HEK293 (cell line): ENCODE measurements around the gene CNTN2.

Source experiments
- BCL11B ChIP-seq: fragments of 450-650 bp; formaldehyde crosslinking; IDR thresholded peaks from 2 replicates; pipeline ENCODE4 v1.5.1; 2016; ENCODE audit warnings: low read depth, missing biosample characterization, missing genetic modification characterization
- GLI2 ChIP-seq: fragments of 450-650 bp; formaldehyde crosslinking; IDR thresholded peaks from 2 replicates; pipeline ENCODE4; 2017; ENCODE audit warnings: missing biosample characterization, missing genetic modification characterization, low read depth, borderline replicate concordance
- SALL2 ChIP-seq: fragments of 450-650 bp; formaldehyde crosslinking; IDR thresholded peaks from 2 replicates; pipeline ENCODE4 v1.5.0; 2017; ENCODE audit warnings: missing biosample characterization, mild to moderate bottlenecking, missing genetic modification characterization, borderline replicate concordance
- ZBTB17 ChIP-seq: fragments of 450-650 bp; formaldehyde crosslinking; IDR thresholded peaks from 2 replicates; pipeline ENCODE4 v1.5.1; 2016; ENCODE audit warnings: missing biosample characterization, missing genetic modification characterization
- ZFHX2 ChIP-seq: fragments of 450-650 bp; formaldehyde crosslinking; conservative IDR thresholded peaks from 2 replicates; pipeline ENCODE4 v1.5.1; 2016; ENCODE audit warnings: missing biosample characterization, missing genetic modification characterization
- ZNF274 ChIP-seq, 2 experiments: fragments of 200-500 bp in 1 of 2; fragments of 450-650 bp in 1 of 2; sonication (Bioruptor generic) in 1 of 2; formaldehyde crosslinking in 1 of 2; IDR thresholded peaks; 2 replicates each; pipeline versions ENCODE4 v1.5.1 to v1.6.1; 2014 to 2016; ENCODE audit warnings: borderline replicate concordance in 1 of 2, inconsistent platforms in 1 of 2, low read length in 1 of 2, missing biosample characterization in 1 of 2, missing genetic modification characterization in 1 of 2
- ZNF366 ChIP-seq: fragments of 450-650 bp; formaldehyde crosslinking; conservative IDR thresholded peaks from 2 replicates; pipeline ENCODE4 v1.5.1; 2016; ENCODE audit warnings: missing biosample characterization, missing genetic modification characterization
- ZNF561 ChIP-seq: fragments of 450-650 bp; IDR thresholded peaks from 2 replicates; pipeline ENCODE4 v1.5.1; 2018; ENCODE audit warnings: missing biosample characterization, missing genetic modification characterization, borderline replicate concordance
- ZSCAN16 ChIP-seq: fragments of 450-650 bp; formaldehyde crosslinking; IDR thresholded peaks from 2 replicates; pipeline ENCODE4 v1.5.1; 2016; ENCODE audit warnings: missing biosample characterization, missing genetic modification characterization
- TF ChIP-seq, protein P1 (sequence below): fragments of 450-650 bp; formaldehyde crosslinking; IDR thresholded peaks from 2 replicates; pipeline ENCODE4 v1.5.1; 2016; ENCODE audit warnings: missing biosample characterization, missing genetic modification characterization
- TF ChIP-seq, protein P2 (sequence below): fragments of 450-650 bp; IDR thresholded peaks from 2 replicates; pipeline ENCODE4 v1.5.1; 2018; ENCODE audit warnings: missing biosample characterization, mild to moderate bottlenecking, missing genetic modification characterization
- TF ChIP-seq, protein P3 (sequence below): fragments of 450-650 bp; formaldehyde crosslinking; IDR thresholded peaks from 2 replicates; pipeline ENCODE4 v1.5.1; 2016; ENCODE audit warnings: missing biosample characterization, missing genetic modification characterization
- TF ChIP-seq, protein P4 (sequence below): fragments of 450-650 bp; formaldehyde crosslinking; IDR thresholded peaks from 2 replicates; pipeline ENCODE4 v1.5.1; 2016; ENCODE audit warnings: missing biosample characterization, missing genetic modification characterization, low read depth

DNA sequence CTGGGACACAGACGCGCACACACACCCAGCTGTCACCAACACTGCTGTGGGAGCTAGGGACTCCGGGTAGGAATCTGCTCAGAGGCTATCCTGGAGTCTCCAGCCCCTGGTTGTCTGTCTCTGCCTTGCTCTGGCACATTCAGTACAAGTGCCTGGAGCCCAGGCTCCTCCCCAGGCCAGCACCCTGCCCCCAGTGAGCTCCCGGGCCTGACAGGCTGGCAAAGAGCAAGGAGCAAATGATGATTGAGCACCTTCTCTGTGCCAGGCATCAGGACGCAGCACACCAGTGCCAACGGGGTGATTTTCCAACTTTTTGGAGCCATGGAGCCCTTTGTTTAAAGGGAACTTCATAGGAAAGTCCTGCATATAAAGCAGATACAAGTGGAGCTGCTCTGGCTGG lies 6.5 kb downstream of the CNTN2 start:
- TF ChIP-seq, protein P1, sequence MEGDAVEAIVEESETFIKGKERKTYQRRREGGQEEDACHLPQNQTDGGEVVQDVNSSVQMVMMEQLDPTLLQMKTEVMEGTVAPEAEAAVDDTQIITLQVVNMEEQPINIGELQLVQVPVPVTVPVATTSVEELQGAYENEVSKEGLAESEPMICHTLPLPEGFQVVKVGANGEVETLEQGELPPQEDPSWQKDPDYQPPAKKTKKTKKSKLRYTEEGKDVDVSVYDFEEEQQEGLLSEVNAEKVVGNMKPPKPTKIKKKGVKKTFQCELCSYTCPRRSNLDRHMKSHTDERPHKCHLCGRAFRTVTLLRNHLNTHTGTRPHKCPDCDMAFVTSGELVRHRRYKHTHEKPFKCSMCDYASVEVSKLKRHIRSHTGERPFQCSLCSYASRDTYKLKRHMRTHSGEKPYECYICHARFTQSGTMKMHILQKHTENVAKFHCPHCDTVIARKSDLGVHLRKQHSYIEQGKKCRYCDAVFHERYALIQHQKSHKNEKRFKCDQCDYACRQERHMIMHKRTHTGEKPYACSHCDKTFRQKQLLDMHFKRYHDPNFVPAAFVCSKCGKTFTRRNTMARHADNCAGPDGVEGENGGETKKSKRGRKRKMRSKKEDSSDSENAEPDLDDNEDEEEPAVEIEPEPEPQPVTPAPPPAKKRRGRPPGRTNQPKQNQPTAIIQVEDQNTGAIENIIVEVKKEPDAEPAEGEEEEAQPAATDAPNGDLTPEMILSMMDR (tag by site-specific recombination) = no peak
- TF ChIP-seq ZSCAN16 (tag by site-specific recombination) (no peak), ZNF274 (IDR thresholded peaks at IDR 0.05; ENCODE audit: low read length) (no peak), ZNF274 (tag by site-specific recombination; IDR thresholded peaks at IDR 0.05; ENCODE audit: borderline replicate concordance) (no peak), GLI2 (no peak), BCL11B (tag by site-specific recombination) (no peak), SALL2 (tag by site-specific recombination) (no peak), ZNF366 (tag by site-specific recombination) (no peak), ZNF561 (tag by site-specific recombination) (no peak), ZFHX2 (no peak), ZBTB17 (tag by site-specific recombination) (no peak)
- TF ChIP-seq, protein P2, sequence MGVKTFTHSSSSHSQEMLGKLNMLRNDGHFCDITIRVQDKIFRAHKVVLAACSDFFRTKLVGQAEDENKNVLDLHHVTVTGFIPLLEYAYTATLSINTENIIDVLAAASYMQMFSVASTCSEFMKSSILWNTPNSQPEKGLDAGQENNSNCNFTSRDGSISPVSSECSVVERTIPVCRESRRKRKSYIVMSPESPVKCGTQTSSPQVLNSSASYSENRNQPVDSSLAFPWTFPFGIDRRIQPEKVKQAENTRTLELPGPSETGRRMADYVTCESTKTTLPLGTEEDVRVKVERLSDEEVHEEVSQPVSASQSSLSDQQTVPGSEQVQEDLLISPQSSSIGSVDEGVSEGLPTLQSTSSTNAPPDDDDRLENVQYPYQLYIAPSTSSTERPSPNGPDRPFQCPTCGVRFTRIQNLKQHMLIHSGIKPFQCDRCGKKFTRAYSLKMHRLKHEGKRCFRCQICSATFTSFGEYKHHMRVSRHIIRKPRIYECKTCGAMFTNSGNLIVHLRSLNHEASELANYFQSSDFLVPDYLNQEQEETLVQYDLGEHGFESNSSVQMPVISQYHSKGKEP = no peak
- TF ChIP-seq, protein P3, sequence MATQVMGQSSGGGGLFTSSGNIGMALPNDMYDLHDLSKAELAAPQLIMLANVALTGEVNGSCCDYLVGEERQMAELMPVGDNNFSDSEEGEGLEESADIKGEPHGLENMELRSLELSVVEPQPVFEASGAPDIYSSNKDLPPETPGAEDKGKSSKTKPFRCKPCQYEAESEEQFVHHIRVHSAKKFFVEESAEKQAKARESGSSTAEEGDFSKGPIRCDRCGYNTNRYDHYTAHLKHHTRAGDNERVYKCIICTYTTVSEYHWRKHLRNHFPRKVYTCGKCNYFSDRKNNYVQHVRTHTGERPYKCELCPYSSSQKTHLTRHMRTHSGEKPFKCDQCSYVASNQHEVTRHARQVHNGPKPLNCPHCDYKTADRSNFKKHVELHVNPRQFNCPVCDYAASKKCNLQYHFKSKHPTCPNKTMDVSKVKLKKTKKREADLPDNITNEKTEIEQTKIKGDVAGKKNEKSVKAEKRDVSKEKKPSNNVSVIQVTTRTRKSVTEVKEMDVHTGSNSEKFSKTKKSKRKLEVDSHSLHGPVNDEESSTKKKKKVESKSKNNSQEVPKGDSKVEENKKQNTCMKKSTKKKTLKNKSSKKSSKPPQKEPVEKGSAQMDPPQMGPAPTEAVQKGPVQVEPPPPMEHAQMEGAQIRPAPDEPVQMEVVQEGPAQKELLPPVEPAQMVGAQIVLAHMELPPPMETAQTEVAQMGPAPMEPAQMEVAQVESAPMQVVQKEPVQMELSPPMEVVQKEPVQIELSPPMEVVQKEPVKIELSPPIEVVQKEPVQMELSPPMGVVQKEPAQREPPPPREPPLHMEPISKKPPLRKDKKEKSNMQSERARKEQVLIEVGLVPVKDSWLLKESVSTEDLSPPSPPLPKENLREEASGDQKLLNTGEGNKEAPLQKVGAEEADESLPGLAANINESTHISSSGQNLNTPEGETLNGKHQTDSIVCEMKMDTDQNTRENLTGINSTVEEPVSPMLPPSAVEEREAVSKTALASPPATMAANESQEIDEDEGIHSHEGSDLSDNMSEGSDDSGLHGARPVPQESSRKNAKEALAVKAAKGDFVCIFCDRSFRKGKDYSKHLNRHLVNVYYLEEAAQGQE (tag by site-specific recombination) = no peak
- TF ChIP-seq, protein P4, sequence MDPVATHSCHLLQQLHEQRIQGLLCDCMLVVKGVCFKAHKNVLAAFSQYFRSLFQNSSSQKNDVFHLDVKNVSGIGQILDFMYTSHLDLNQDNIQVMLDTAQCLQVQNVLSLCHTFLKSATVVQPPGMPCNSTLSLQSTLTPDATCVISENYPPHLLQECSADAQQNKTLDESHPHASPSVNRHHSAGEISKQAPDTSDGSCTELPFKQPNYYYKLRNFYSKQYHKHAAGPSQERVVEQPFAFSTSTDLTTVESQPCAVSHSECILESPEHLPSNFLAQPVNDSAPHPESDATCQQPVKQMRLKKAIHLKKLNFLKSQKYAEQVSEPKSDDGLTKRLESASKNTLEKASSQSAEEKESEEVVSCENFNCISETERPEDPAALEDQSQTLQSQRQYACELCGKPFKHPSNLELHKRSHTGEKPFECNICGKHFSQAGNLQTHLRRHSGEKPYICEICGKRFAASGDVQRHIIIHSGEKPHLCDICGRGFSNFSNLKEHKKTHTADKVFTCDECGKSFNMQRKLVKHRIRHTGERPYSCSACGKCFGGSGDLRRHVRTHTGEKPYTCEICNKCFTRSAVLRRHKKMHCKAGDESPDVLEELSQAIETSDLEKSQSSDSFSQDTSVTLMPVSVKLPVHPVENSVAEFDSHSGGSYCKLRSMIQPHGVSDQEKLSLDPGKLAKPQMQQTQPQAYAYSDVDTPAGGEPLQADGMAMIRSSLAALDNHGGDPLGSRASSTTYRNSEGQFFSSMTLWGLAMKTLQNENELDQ (tag by site-specific recombination) = no peak
